ENCODE results near the gene PLTP. TPM values are rescaled to one million over a fixed set of nuclear protein-coding genes. Genes with fewer than 3 reads are reported as not detected.

Gene PLTP
- total RNA-seq, 2 experiments from 2014 or later: 4.3 to 4.8 TPM

DNA sequence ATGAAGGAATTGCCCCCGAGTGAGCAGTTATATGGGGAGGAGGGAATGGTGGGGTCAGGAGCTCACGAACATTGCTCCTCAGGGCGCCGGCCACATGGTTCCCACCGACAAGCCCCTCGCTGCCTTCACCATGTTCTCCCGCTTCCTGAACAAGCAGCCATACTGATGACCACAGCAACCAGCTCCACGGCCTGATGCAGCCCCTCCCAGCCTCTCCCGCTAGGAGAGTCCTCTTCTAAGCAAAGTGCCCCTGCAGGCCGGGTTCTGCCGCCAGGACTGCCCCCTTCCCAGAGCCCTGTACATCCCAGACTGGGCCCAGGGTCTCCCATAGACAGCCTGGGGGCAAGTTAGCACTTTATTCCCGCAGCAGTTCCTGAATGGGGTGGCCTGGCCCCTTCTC, 13.7 kb downstream of the PLTP start:
- CTCF ChIA-PET: no interaction called here
- Mint-ChIP-seq H3K4me1 (ENCODE audit: low read depth) (no peaks in the 10 kb centered on the region), H3K4me3 (no peak overlapping the region), H3K36me3 (ENCODE audit: low read depth) (peaks cover 7% of the 10 kb centered on the region), H3K27ac (no peak overlapping the region), H3K27me3 (ENCODE audit: low read depth) (no peaks in the 10 kb centered on the region), H3K9me3 (no peaks in the 10 kb centered on the region)
- no peak for DNase-seq
- intact Hi-C loops (cut with micrococcal nuclease): no loop called here

DNA sequence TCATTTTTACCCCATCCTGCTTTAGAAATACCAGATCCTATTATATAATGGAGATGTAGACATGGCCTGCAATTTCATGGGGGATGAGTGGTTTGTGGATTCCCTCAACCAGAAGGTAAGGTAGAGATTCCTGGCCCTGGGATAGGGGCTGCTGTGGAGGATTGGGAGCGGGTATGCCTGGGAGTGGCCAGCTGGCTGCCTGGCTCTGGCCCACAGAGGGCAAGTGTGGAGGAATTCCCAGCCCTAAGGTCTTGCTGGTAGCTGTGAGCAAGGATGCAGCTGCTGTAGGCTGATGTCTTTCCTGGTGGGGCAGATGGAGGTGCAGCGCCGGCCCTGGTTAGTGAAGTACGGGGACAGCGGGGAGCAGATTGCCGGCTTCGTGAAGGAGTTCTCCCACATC, 14.3 kb downstream of the PLTP start:
- Mint-ChIP-seq H3K9me3 (no peaks in the 10 kb centered on the region), H3K36me3 (ENCODE audit: low read depth) (peaks cover 9% of the 10 kb centered on the region), H3K27ac (no peak overlapping the region), H3K27me3 (ENCODE audit: low read depth) (no peaks in the 10 kb centered on the region), H3K4me1 (ENCODE audit: low read depth) (peaks cover 4% of the 10 kb centered on the region), H3K4me3 (no peak overlapping the region)
- intact Hi-C loops (cut with micrococcal nuclease): no loop called here
- no peak for DNase-seq
- CTCF ChIA-PET: no interaction called here

DNA sequence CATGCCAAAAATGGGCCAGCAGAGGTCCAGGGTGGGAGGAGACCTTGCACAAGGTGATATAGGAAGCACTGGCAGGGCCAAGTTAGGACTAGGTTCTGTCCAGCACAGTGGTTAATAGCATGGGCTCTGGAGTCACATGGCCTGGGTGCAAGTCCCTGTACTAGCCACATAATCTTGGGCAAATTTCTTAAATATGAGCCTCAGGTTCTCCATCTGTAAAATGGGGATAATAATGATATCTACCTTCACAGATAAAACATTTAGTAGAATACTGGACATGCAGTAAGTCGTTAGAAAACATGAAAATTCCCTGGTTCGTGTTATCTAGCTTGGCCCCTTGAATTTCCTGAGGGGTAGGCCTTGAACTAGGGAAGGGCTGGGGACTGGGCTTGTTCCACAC, 14.7 kb downstream of the PLTP start:
- no peak overlapping the region for H3K27ac Mint-ChIP-seq

DNA sequence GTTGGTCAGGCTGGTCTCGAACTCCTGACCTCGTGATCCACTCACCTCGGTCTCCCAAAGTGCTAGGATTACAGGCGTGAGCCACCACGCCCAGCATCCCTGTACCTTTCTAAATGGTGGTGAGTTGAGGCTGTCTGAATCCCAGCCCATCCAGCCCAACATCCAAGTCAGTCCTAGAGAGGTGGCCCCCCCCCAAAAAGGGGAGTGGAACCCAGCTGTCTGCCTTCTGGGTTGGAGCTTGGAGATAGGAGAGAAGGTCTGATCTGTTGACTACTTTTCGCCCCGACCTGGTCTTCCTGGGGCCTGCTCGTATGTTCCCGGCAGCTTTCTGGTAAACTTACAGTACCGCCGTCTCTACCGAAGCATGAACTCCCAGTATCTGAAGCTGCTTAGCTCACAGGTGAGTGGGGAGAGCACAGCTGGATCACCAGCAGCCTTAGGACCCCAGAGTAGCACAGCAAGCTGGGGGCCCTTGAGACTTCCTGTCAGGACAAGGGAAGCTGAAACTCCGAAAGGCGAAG, 15.3 kb downstream of the PLTP start:
- peaks cover 13% of the 10 kb centered on the region for H3K4me1 Mint-ChIP-seq (ENCODE audit: low read depth)
- intact Hi-C loops (cut with micrococcal nuclease): no loop called here
- CTCF ChIA-PET: no interaction called here
- no peaks in the 10 kb centered on the region for H3K27me3 Mint-ChIP-seq (ENCODE audit: low read depth)
- no peak for DNase-seq
- no peak overlapping the region for H3K4me3 Mint-ChIP-seq
- no peaks in the 10 kb centered on the region for H3K9me3 Mint-ChIP-seq
- H3K27ac Mint-ChIP-seq: no peak overlapping the region
- peaks cover 9% of the 10 kb centered on the region for H3K36me3 Mint-ChIP-seq (ENCODE audit: low read depth)

More for the DNA sequence above, 14.7 kb downstream of the PLTP start:
- Mint-ChIP-seq H3K9me3 (no peaks in the 10 kb centered on the region), H3K4me1 (ENCODE audit: low read depth) (peaks cover 8% of the 10 kb centered on the region), H3K27me3 (ENCODE audit: low read depth) (no peaks in the 10 kb centered on the region), H3K36me3 (ENCODE audit: low read depth) (peaks cover 9% of the 10 kb centered on the region), H3K4me3 (no peak overlapping the region)
- CTCF ChIA-PET: no interaction called here
- intact Hi-C loops (cut with micrococcal nuclease): no loop called here
- no peak for DNase-seq

DNA sequence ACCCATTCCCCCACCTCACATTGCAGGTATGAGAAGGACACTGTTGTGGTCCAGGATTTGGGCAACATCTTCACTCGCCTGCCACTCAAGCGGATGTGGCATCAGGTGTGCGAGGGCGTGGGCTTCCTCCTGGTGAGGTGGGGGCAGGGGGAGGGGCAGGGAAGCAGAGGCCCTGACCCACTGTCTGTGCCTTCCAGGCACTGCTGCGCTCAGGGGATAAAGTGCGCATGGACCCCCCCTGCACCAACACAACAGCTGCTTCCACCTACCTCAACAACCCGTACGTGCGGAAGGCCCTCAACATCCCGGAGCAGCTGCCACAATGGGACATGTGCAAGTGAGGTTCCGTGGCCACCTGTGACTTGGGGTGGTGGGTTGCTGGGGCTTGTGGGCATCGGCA, 17.2 kb downstream of the PLTP start:
- intact Hi-C loops (cut with micrococcal nuclease): no loop called here
- peaks cover 9% of the 10 kb centered on the region for H3K36me3 Mint-ChIP-seq (ENCODE audit: low read depth)

DNA sequence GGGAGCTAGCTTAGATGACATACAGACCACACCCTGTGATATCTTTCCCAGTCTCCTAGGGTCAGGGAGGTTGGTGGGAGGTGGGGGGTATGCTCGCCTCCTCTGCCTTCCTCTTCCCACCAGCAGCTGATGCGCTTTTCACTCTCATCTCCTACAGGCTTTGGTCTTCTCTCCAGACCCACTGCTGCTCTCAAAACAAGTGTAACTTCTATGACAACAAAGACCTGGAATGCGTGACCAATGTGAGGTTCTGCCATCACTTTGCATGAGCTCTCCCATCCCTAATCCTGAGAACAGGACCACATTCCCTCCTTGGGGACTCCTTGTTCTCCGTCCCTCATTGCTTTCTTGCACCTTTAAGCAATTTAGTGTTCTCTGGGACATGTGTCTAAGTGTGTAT, 18.1 kb downstream of the PLTP start:
- Mint-ChIP-seq H3K27me3 (ENCODE audit: low read depth) (no peaks in the 10 kb centered on the region), H3K4me1 (ENCODE audit: low read depth) (peaks cover 22% of the 10 kb centered on the region), H3K36me3 (ENCODE audit: low read depth) (peaks cover 7% of the 10 kb centered on the region), H3K9me3 (no peaks in the 10 kb centered on the region), H3K27ac (no peak overlapping the region), H3K4me3 (no peak overlapping the region)
- no peak for DNase-seq
- intact Hi-C loops (cut with micrococcal nuclease): no loop called here
- CTCF ChIA-PET: no interaction called here

More for the DNA sequence above, 17.2 kb downstream of the PLTP start:
- Mint-ChIP-seq H3K9me3 (no peaks in the 10 kb centered on the region), H3K27ac (no peak overlapping the region), H3K27me3 (ENCODE audit: low read depth) (no peaks in the 10 kb centered on the region), H3K4me1 (ENCODE audit: low read depth) (peaks cover 18% of the 10 kb centered on the region), H3K4me3 (no peak overlapping the region)
- CTCF ChIA-PET: no interaction called here
- no peak for DNase-seq

DNA sequence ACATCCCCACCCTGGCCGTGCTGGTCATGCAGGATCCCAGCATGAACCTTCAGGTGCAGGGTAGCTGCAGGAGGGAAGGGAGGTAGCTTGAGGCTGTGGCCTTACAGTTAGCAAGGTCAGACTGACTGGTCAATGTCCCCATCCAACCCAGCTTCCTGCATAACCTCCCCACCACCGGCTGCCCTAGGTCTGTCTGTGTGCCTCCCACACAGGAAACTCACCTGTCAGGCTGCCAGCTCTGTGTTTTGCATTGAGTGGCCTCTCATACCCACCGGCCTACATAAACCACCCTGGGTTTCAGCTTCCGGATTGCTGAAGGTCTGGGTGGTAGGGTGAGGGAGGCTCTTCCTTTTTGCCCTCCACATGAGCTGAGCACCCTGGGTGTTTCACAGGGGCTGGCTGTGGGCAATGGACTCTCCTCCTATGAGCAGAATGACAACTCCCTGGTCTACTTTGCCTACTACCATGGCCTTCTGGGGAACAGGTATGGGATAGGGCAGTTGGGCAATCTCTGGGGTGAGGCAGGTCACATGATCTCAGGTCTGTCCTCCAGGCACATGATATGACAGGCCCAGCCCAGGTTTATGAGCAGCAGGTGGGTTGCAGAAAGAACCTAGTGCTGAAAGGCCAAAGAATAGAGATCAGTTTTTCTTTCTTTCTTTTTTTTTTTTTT, 19.0 kb downstream of the PLTP start:
- H3K4me3 Mint-ChIP-seq: peak overlapping the region; percentile 89
- peaks cover 5% of the 10 kb centered on the region for H3K36me3 Mint-ChIP-seq (ENCODE audit: low read depth)
- H3K27me3 Mint-ChIP-seq (ENCODE audit: low read depth): no peaks in the 10 kb centered on the region
- no peak for DNase-seq
- intact Hi-C loops (cut with micrococcal nuclease): no loop called here
- H3K9me3 Mint-ChIP-seq: no peaks in the 10 kb centered on the region
- CTCF ChIA-PET: interaction anchor here (0.9 to 1.2 kb wide), 3 partner anchors 7 to 658 kb away, joined by 3 to 5 read pairs (median 4); no protein-coding TSS in a partner anchor
- no peak overlapping the region for H3K27ac Mint-ChIP-seq
- H3K4me1 Mint-ChIP-seq (ENCODE audit: low read depth): peaks cover 22% of the 10 kb centered on the region

DNA sequence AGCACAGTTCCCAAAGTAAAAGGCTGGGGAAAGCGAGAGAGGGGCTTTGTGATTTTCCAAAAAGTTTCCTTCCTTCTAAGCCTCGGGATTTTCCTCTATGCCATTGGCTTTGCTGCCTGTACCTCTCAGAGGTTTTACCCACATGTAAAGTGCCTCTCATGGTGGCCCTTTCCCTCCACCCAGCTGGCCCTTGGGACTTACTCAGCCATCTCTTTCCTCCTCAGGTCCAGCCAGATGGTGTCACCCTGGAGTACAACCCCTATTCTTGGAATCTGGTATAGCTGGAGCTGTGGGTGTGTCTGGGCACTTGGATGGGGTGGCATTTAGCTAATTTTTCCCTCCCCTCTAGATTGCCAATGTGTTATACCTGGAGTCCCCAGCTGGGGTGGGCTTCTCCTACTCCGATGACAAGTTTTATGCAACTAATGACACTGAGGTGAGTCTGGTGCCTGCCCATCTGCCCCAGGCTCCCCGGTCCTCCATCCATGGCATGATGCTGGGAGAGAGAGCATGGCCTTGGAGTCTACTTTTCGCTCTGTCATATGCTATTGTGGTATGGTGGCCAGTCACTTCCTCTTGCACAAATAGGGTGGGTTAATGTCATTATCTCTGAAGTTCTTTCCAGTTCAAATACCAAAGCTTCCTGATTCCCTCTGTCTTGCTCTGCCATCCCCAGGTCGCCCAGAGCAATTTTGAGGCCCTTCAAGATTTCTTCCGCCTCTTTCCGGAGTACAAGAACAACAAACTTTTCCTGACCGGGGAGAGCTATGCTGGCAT, 19.7 kb downstream of the PLTP start:
- H3K36me3 Mint-ChIP-seq (ENCODE audit: low read depth): peaks cover 5% of the 10 kb centered on the region

DNA sequence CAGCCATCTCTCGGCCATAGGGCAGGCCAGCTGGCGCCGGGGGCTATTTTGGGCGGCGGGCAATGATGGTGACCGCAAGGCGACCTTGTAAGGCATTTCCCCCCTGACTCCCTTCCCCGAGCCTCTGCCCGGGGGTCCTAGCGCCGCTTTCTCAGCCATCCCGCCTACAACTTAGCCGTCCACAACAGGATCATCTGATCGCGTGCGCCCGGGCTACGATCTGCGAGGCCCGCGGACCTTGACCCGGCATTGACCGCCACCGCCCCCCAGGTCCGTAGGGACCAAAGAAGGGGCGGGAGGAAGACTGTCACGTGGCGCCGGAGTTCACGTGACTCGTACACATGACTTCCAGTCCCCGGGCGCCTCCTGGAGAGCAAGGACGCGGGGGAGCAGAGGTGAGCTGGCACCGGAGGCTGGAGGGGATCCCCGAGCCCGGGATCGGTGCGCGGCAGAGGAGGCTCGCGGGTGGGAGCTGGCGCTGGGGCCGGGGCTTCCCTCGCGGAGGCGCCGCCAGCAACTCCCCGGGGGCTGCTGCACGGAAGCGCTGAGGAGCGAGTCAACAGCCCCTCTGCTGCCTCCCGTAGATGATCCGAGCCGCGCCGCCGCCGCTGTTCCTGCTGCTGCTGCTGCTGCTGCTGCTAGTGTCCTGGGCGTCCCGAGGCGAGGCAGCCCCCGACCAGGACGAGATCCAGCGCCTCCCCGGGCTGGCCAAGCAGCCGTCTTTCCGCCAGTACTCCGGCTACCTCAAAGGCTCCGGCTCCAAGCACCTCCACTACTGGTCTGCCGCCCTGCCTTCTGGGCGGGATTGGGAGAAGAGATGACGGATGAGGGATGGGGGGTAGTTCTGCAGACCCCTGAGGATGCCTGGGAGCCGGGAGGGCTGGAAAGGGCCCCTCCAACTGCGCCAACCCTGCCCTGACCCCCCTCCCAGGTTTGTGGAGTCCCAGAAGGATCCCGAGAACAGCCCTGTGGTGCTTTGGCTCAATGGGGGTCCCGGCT, 20.7 kb downstream of the PLTP start, which contains the start of the genes CTSA and NEURL2:
Gene CTSA (plus strand): TSS at position 351 of the 999 bp plus-strand sequence. CDS start 234 bp downstream, at position 585.
Gene NEURL2 (minus strand): TSS at position 224 of the 999 bp plus-strand sequence. CDS start 217 bp downstream, at position 7.
- peaks cover 22% of the 10 kb centered on the region for H3K4me1 Mint-ChIP-seq (ENCODE audit: low read depth)
- H3K9me3 Mint-ChIP-seq: no peaks in the 10 kb centered on the region
- peak within 1 kb of the TSS; percentile 89 for H3K4me3 Mint-ChIP-seq
- H3K27ac Mint-ChIP-seq: peak within 1 kb of the TSS; percentile 84
- peak; percentile 91 for DNase-seq
- peaks cover 5% of the 10 kb centered on the region for H3K36me3 Mint-ChIP-seq (ENCODE audit: low read depth)
- CTCF ChIA-PET: interaction anchor here (0.6 to 2.3 kb wide), 7 partner anchors 9 to 92 kb away, joined by 3 to 8 read pairs (median 5); partner anchors contain the start of gene ZSWIM1
- no peaks in the 10 kb centered on the region for H3K27me3 Mint-ChIP-seq (ENCODE audit: low read depth)
- intact Hi-C loops (cut with micrococcal nuclease): loop anchor here (1.0 to 2.0 kb wide), 7 partner anchors 10 to 81 kb away; partner anchors contain the start of genes ACOT8, SNX21, ZNF335 and ZSWIM1

More for the DNA sequence above, 19.7 kb downstream of the PLTP start:
- H3K9me3 Mint-ChIP-seq: no peaks in the 10 kb centered on the region
- CTCF ChIA-PET: interaction anchor here (0.9 to 1.4 kb wide), 4 partner anchors 8 to 657 kb away, joined by 3 to 5 read pairs (median 4); no protein-coding TSS in a partner anchor
- no peak overlapping the region for H3K27ac Mint-ChIP-seq
- peak overlapping the region; percentile 89 for H3K4me3 Mint-ChIP-seq
- no peaks in the 10 kb centered on the region for H3K27me3 Mint-ChIP-seq (ENCODE audit: low read depth)
- DNase-seq: no peak
- intact Hi-C loops (cut with micrococcal nuclease): no loop called here
- H3K4me1 Mint-ChIP-seq (ENCODE audit: low read depth): peaks cover 22% of the 10 kb centered on the region

DNA sequence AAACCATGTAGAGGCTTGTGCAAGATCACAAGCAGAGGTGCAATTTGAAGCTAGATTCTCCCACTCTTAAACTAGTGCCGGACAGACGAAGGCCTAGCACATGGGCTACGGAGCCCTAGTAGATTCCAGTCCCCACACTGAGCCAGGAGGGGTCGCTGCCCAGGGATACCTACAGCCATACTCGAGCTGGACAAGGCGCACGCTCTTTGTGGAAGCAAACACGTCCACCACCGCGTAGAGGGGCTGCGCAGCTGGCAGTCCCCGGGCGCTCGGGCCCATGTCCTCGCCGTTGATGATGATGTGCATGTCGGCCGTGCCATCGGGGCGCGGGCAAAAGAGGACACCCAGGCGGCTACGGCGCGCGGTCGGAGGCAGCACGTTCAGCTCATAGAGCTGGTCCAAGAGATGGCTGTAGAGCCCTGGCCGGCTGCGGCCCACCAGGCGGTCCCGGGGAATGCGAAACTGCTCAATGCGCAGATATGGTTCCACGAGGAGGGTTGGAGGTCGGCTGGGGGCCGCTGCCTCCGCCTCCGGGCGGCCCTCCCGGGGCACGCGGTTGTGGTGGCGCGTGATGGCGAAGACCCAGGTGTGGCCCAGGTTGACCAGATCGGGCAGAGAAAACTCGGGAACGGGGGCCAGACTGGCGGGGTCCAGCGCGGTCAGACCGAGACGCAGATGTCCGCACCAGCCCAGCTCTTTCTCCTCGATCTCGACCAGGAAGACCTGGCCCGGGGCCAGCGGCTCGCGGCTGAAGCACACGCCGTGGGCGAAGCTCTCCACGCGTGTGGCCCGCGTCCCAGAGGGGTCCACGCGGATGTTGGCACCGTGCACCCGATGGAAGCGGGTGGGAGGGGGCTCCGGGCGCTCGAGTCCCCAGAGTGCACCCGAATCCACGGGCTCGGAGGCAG, 21.6 kb downstream of the PLTP start:
- peaks cover 30% of the 10 kb centered on the region for H3K4me1 Mint-ChIP-seq (ENCODE audit: low read depth)
- H3K27ac Mint-ChIP-seq: peak overlapping the region; percentile 50
- peak overlapping the region; percentile 89 for H3K4me3 Mint-ChIP-seq
- no peaks in the 10 kb centered on the region for H3K9me3 Mint-ChIP-seq
- DNase-seq: peak; percentile 63
- peaks cover 5% of the 10 kb centered on the region for H3K36me3 Mint-ChIP-seq (ENCODE audit: low read depth)
- intact Hi-C loops (cut with micrococcal nuclease): loop anchor here (2.0 kb wide), 3 partner anchors 34 to 66 kb away; partner anchors contain the start of genes ACOT8, SNX21 and ZSWIM3
- H3K27me3 Mint-ChIP-seq (ENCODE audit: low read depth): no peaks in the 10 kb centered on the region
- CTCF ChIA-PET: interaction anchor here (1.1 to 2.3 kb wide), 8 partner anchors 10 to 91 kb away, joined by 3 to 8 read pairs (median 5); no protein-coding TSS in a partner anchor

DNA sequence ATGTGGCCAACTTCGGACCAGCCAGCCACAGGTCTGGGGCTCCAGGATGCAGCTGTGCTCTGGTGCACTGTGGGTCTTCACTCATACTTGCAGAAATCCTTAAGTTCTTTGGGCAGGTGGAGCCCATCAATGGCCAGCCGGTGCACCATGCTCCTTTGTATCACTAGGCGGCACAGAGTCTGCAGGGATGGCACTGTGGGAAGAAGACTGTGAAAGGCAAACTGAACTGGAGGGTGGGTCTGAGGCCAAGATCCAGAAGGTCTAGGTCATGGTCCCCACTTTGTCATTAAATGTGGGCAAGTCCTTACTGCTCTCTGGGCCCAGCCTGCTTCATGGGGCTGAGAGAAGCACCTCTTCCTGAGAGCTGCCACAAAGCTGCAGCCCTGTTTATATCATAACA, 23.3 kb downstream of the PLTP start:
- no peak for DNase-seq
- Mint-ChIP-seq H3K27ac (no peak overlapping the region), H3K9me3 (no peaks in the 10 kb centered on the region), H3K4me3 (no peak overlapping the region), H3K27me3 (ENCODE audit: low read depth) (no peaks in the 10 kb centered on the region), H3K4me1 (ENCODE audit: low read depth) (peaks cover 44% of the 10 kb centered on the region), H3K36me3 (ENCODE audit: low read depth) (peaks cover 5% of the 10 kb centered on the region)
- intact Hi-C loops (cut with micrococcal nuclease): no loop called here
- CTCF ChIA-PET: interaction anchor here (0.5 to 2.1 kb wide), 2 partner anchors 89 to 1670 kb away, joined by 3 to 8 read pairs; no protein-coding TSS in a partner anchor
